Tibial nerve (tissue), 4 donors: Measurements from ENCODE around the gene AKAP6. TPM values are rescaled to one million over a fixed set of nuclear protein-coding genes. Genes with fewer than 3 reads are reported as not detected.

Experiments used
- DNase-seq, 2 donors: peaks; one replicate each; pipeline ENCODE4 v3.0.0-alpha.2; 2019; ENCODE audit warnings: low spot score in 2 of 2
- H3K27ac ChIP-seq, 4 donors: fragments of 200-600 bp; sonication (generic) in 3 of 4; one replicate each; pipeline ENCODE4 v1.5.1; 2017 to 2019; ENCODE audit warnings: mild to moderate bottlenecking in 1 of 4
- H3K27me3 ChIP-seq, 2 donors: fragments of 200-600 bp; sonication (generic) in 1 of 2; one replicate each; pipeline versions ENCODE4 v1.5.1 to v1.6.0; 2017 to 2019
- H3K36me3 ChIP-seq, 3 donors: fragments of 200-600 bp; sonication (generic); one replicate each; pipeline ENCODE4 v1.5.1; 2018 to 2019
- H3K4me1 ChIP-seq, 4 donors: fragments of 200-600 bp; sonication (generic) in 3 of 4; one replicate each; pipeline ENCODE4 v1.5.1; 2017 to 2019
- H3K4me3 ChIP-seq, 4 donors: fragments of 200-600 bp; sonication (generic) in 3 of 4; one replicate each; pipeline ENCODE4 v1.5.1; 2017 to 2019; ENCODE audit warnings: mild to moderate bottlenecking in 1 of 4, moderate library complexity in 1 of 4
- H3K9me3 ChIP-seq, 4 donors: fragments of 200-600 bp; sonication (generic) in 3 of 4; one replicate each; pipeline ENCODE4 v1.5.1; 2017 to 2019
- EP300 ChIP-seq, 2 donors: sonication (generic); formaldehyde crosslinking; IDR thresholded peaks; one replicate each; pipeline ENCODE4 v1.6.1; 2017; ENCODE audit warnings: antibody characterized with exemption in 2 of 2, mild to moderate bottlenecking in 1 of 2
- POLR2A ChIP-seq, 2 donors: fragments of 450-650 bp; IDR thresholded peaks; one replicate each; pipeline ENCODE4 v1.6.1; 2017; ENCODE audit warnings: antibody characterized with exemption in 2 of 2, mild to moderate bottlenecking in 2 of 2, moderate library complexity in 2 of 2
- WGBS, 2 donors: methylation state at CpG; one replicate each; pipeline ENCODE4 v1.1.5; 2018; 5-methylcytosine and 5-hydroxymethylcytosine counted together
- total RNA-seq, 4 donors: library from RNA; depleted of rRNA; stranded (reverse); fragments of >200 nt; gene quantifications; one replicate each; pipeline ENCODE4 v1.1.0, GENCODE V29; 2016
- TF ChIP-seq, protein P1 (sequence below), 5 experiments: fragments of 200-600 bp in 3 of 5; fragments of 450-650 bp in 2 of 5; sonication (generic) in 3 of 5; IDR thresholded peaks; one replicate each; pipeline ENCODE4 v1.5.1; 2016 to 2019; ENCODE audit warnings: antibody characterized with exemption in 5 of 5, mild to moderate bottlenecking in 3 of 5, moderate library complexity in 2 of 5

AKAP6 gene
- total RNA-seq, 4 donors from 2014 or later = 2.1 to 10.7 (median 5.2) TPM

- H3K36me3 ChIP-seq = no peaks in the 10 kb centered on the region
- no peak for DNase-seq
- no peak overlapping the region for H3K27ac ChIP-seq
- WGBS, 2 donors = 89 to 95% methylated on average over 3 of the region's 3 CpGs
- no peaks in the 10 kb centered on the region for H3K27me3 ChIP-seq
- H3K4me1 ChIP-seq = peaks cover 0 to 4% (median 0%) of the 10 kb centered on the region in 4 donors
- TF ChIP-seq, protein P1, sequence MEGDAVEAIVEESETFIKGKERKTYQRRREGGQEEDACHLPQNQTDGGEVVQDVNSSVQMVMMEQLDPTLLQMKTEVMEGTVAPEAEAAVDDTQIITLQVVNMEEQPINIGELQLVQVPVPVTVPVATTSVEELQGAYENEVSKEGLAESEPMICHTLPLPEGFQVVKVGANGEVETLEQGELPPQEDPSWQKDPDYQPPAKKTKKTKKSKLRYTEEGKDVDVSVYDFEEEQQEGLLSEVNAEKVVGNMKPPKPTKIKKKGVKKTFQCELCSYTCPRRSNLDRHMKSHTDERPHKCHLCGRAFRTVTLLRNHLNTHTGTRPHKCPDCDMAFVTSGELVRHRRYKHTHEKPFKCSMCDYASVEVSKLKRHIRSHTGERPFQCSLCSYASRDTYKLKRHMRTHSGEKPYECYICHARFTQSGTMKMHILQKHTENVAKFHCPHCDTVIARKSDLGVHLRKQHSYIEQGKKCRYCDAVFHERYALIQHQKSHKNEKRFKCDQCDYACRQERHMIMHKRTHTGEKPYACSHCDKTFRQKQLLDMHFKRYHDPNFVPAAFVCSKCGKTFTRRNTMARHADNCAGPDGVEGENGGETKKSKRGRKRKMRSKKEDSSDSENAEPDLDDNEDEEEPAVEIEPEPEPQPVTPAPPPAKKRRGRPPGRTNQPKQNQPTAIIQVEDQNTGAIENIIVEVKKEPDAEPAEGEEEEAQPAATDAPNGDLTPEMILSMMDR (IDR thresholded peaks at IDR 0.05) = no peak
- TF ChIP-seq EP300 (IDR thresholded peaks at IDR 0.05) (no peak), POLR2A (IDR thresholded peaks at IDR 0.05) (no peak)
- H3K4me3 ChIP-seq = no peak overlapping the region
- H3K9me3 ChIP-seq = no peaks in the 10 kb centered on the region
Observed at GRCh38 chr14:32618991-32619390, 289.9 kb downstream of the AKAP6 start.

DNA sequence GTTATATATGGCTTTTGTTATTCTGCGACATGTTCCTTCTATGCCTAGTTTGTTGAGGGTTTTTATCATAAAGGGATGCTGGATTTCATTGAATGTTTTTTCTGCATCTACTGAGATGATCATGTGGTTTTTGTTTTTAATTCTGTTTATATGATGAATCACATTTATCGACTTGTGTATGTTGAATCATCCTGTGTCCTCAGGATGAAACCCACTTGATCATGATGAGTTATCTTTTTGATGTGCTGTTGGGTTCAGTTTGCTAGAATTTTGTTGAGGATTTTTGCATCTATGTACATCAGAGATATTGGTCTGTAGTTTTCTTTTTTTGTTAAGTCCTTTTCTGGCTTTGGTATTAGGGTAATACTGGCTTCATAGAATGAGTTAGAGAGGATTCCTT, 291.2 kb downstream of the AKAP6 start:
- WGBS, 2 donors = 83% methylated on average over 2 of the region's 2 CpGs
- no peaks in the 10 kb centered on the region for H3K27me3 ChIP-seq
- H3K9me3 ChIP-seq = no peaks in the 10 kb centered on the region
- no peak overlapping the region for H3K4me3 ChIP-seq
- DNase-seq = no peak
- no peaks in the 10 kb centered on the region for H3K36me3 ChIP-seq
- no peaks in the 10 kb centered on the region for H3K4me1 ChIP-seq
- TF ChIP-seq EP300 (IDR thresholded peaks at IDR 0.05) = no peak
- TF ChIP-seq, protein P1 (IDR thresholded peaks at IDR 0.05) = no peak
- no peak for TF ChIP-seq POLR2A (IDR thresholded peaks at IDR 0.05)
- H3K27ac ChIP-seq = no peak overlapping the region

- Histone ChIP-seq H3K27me3 (no peaks in the 10 kb centered on the region), H3K9me3 (no peaks in the 10 kb centered on the region), H3K4me1 (no peaks in the 10 kb centered on the region), H3K27ac (no peak overlapping the region), H3K4me3 (no peak overlapping the region), H3K36me3 (no peaks in the 10 kb centered on the region)
- DNase-seq = no peak
- TF ChIP-seq, protein P1 (IDR thresholded peaks at IDR 0.05) = no peak
- no peak for TF ChIP-seq EP300 (IDR thresholded peaks at IDR 0.05)
- TF ChIP-seq POLR2A (IDR thresholded peaks at IDR 0.05) = no peak
- 43 to 54% methylated on average over 1 of the region's 1 CpG for WGBS, 2 donors
Observed at GRCh38 chr14:32620724-32621123, 291.6 kb downstream of the AKAP6 start.

- H3K4me1 ChIP-seq = no peaks in the 10 kb centered on the region
- H3K27me3 ChIP-seq = no peaks in the 10 kb centered on the region
- no peak overlapping the region for H3K4me3 ChIP-seq
- 91 to 94% methylated on average over 1 of the region's 1 CpG for WGBS, 2 donors
- no peak overlapping the region for H3K27ac ChIP-seq
- no peak for TF ChIP-seq EP300 (IDR thresholded peaks at IDR 0.05)
- TF ChIP-seq POLR2A (IDR thresholded peaks at IDR 0.05) = no peak
- TF ChIP-seq, protein P1 (IDR thresholded peaks at IDR 0.05) = no peak
- no peak for DNase-seq
- no peaks in the 10 kb centered on the region for H3K36me3 ChIP-seq
- no peaks in the 10 kb centered on the region for H3K9me3 ChIP-seq
Observed at GRCh38 chr14:32621585-32621984, 292.5 kb downstream of the AKAP6 start.

DNA sequence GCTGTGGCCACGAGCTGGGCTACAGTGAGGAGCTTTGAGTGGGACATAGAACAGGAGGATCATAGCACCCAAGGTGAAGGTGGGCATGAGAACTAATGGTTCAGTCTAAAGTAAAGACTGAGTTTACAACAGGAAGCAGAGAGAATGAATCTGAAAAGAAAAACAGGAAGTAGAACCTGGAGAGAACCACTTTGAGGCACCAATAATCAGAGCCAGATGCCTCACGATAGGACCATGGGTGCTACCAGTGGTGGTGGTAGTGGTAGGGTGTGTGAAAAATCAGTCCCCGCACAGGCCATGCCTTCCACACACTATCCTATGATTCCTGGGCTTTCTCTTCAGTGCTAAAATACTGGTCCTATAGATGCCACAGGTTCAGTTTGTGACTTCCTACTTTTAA, 293.6 kb downstream of the AKAP6 start:
- no peak for DNase-seq
- Histone ChIP-seq H3K4me1 (peaks cover 0 to 4% (median 0%) of the 10 kb centered on the region in 4 donors), H3K27me3 (no peaks in the 10 kb centered on the region), H3K4me3 (no peak overlapping the region), H3K27ac (no peak overlapping the region), H3K9me3 (no peaks in the 10 kb centered on the region), H3K36me3 (no peaks in the 10 kb centered on the region)
- TF ChIP-seq EP300 (IDR thresholded peaks at IDR 0.05) (no peak), POLR2A (IDR thresholded peaks at IDR 0.05) (no peak)
- TF ChIP-seq, protein P1 (IDR thresholded peaks at IDR 0.05) = no peak
- 84 to 88% methylated on average over 3 of the region's 3 CpGs for WGBS, 2 donors
